Activated CD8-positive, alpha-beta memory T cell treated with anti-CD3 and anti-CD28 coated beads, Interleukin-2, amount 10 ng/mL, durations not matched to agents 7 days and 5 days (primary cell): Measurements from ENCODE around the gene VWC2. TPM values are rescaled to one million over a fixed set of nuclear protein-coding genes. Genes with fewer than 3 reads are reported as not detected.

Experiments
- ATAC-seq: fragments of 150-1000 bp; cut with Tn5 transposase; one replicate; pipeline ENCODE4 v1.10.0; 2021; ENCODE audit warnings: moderate library complexity
- CTCF ChIA-PET: fragments of 350-600 bp; sonication (Branson Sonifier 250); formaldehyde crosslinking; loops from one replicate; lab custom pipeline; 2021; ENCODE audit warnings: antibody characterized with exemption; lab: Charles Lee
- DNase-seq: peaks from one replicate; pipeline ENCODE4 v3.0.0-alpha.2; 2020
- H3K27ac Mint-ChIP-seq: one replicate; pipeline ENCODE4 v1.8.0; 2021; ENCODE audit warnings: mild to moderate bottlenecking, mixed read lengths
- H3K27me3 Mint-ChIP-seq: one replicate; pipeline ENCODE4 v1.8.0; 2021; ENCODE audit warnings: mixed read lengths
- H3K36me3 Mint-ChIP-seq: one replicate; pipeline ENCODE4 v1.8.0; 2021; ENCODE audit warnings: mild to moderate bottlenecking, mixed read lengths
- H3K4me1 Mint-ChIP-seq: one replicate; pipeline ENCODE4 v1.8.0; 2021; ENCODE audit warnings: mixed read lengths
- H3K4me3 Mint-ChIP-seq: one replicate; pipeline ENCODE4 v1.8.0; 2021; ENCODE audit warnings: mild to moderate bottlenecking, moderate library complexity, mixed read lengths
- H3K9me3 Mint-ChIP-seq: one replicate; pipeline ENCODE4 v1.8.0; 2022; ENCODE audit warnings: low read depth, mixed read lengths
- total RNA-seq, 2 experiments: library from RNA; stranded (reverse); gene quantifications; one replicate each; pipeline ENCODE4 v1.2.3, GENCODE V29; 2021

The VWC2 gene
- total RNA-seq, 2 experiments from 2014 or later, result not detected

GRCh38 chr7:49774459-49775064 lies 1.1 kb downstream of the VWC2 start:
- H3K9me3 Mint-ChIP-seq, result no peaks in the 10 kb centered on the region
- DNase-seq (no peak), ATAC-seq (no peak)
- H3K36me3 Mint-ChIP-seq, result peaks cover 6% of the 10 kb centered on the region
- H3K27me3 Mint-ChIP-seq, result peaks cover 64% of the 10 kb centered on the region
- no peak overlapping the region for H3K4me3 Mint-ChIP-seq
- H3K27ac Mint-ChIP-seq, result peak overlapping the region; percentile 19
- CTCF ChIA-PET, result no interaction called here
- H3K4me1 Mint-ChIP-seq, result peaks cover 5% of the 10 kb centered on the region

DNA sequence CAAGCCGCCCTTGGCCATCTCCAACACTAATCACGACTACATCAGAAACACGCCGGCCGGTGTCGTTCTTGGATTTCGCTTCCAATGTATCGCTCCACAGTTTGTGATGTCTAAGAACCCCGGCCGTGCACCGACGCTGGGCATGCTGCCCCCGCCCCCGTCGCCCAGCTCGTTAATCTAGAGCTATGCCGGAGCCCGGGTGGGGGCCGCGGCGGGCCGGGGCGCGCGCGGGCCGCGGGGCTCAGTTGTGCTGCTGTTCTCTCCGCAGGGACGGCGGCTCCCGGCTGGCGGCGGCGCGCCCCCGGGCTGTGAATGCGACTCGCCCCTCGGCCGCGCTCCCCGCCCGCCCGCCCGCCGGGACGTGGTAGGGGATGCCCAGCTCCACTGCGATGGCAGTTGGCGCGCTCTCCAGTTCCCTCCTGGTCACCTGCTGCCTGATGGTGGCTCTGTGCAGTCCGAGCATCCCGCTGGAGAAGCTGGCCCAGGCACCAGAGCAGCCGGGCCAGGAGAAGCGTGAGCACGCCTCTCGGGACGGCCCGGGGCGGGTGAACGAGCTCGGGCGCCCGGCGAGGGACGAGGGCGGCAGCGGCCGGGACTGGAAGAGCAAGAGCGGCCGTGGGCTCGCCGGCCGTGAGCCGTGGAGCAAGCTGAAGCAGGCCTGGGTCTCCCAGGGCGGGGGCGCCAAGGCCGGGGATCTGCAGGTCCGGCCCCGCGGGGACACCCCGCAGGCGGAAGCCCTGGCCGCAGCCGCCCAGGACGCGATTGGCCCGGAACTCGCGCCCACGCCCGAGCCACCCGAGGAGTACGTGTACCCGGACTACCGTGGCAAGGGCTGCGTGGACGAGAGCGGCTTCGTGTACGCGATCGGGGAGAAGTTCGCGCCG lies 1.9 kb downstream of the VWC2 start:
- no peak for DNase-seq
- H3K4me3 Mint-ChIP-seq, result no peak overlapping the region
- H3K27me3 Mint-ChIP-seq, result peaks cover 61% of the 10 kb centered on the region
- ATAC-seq, result no peak
- H3K36me3 Mint-ChIP-seq, result peaks cover 6% of the 10 kb centered on the region
- no peak overlapping the region for H3K27ac Mint-ChIP-seq
- CTCF ChIA-PET, result no interaction called here
- no peaks in the 10 kb centered on the region for H3K9me3 Mint-ChIP-seq
- H3K4me1 Mint-ChIP-seq, result peaks cover 5% of the 10 kb centered on the region

GRCh38 chr7:49775949-49776443 lies 2.6 kb downstream of the VWC2 start:
- no peak for ATAC-seq
- DNase-seq, result no peak
- Mint-ChIP-seq H3K27ac (no peak overlapping the region), H3K36me3 (peaks cover 6% of the 10 kb centered on the region), H3K4me3 (no peak overlapping the region), H3K4me1 (peaks cover 5% of the 10 kb centered on the region), H3K27me3 (peaks cover 59% of the 10 kb centered on the region), H3K9me3 (no peaks in the 10 kb centered on the region)
- CTCF ChIA-PET, result no interaction called here

- Mint-ChIP-seq H3K9me3 (no peaks in the 10 kb centered on the region), H3K27ac (no peak overlapping the region), H3K4me3 (no peak overlapping the region), H3K27me3 (peaks cover 49% of the 10 kb centered on the region), H3K4me1 (peaks cover 5% of the 10 kb centered on the region), H3K36me3 (peaks cover 6% of the 10 kb centered on the region)
- ATAC-seq (no peak), DNase-seq (no peak)
- CTCF ChIA-PET, result no interaction called here
Observed at GRCh38 chr7:49776994-49777393, 3.6 kb downstream of the VWC2 start.

- peaks cover 36% of the 10 kb centered on the region for H3K27me3 Mint-ChIP-seq
- ATAC-seq (no peak), DNase-seq (no peak)
- no peak overlapping the region for H3K27ac Mint-ChIP-seq
- no peaks in the 10 kb centered on the region for H3K4me1 Mint-ChIP-seq
- no peak overlapping the region for H3K4me3 Mint-ChIP-seq
- CTCF ChIA-PET, result no interaction called here
- no peaks in the 10 kb centered on the region for H3K9me3 Mint-ChIP-seq
- peaks cover 2% of the 10 kb centered on the region for H3K36me3 Mint-ChIP-seq
Observed at GRCh38 chr7:49778731-49779270, 5.4 kb downstream of the VWC2 start.

DNA sequence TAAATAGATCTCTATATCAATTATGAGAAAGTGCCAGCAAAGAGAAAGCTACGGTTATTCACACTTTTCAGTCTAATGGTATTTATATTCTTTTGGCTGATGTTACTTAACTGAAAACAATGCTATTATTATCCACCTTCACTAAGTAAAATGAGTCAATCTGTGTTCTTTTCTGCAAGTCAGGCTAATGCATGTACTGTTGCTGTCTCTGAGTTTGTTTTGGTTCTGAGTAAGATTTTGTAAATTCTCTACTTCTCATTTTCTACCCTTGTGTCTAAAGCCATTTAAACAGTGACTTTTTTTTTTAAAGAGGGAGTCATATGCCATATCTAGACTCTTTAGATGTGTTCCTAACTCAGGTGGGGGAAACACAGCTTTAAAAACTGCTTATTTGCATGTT lies 7.5 kb downstream of the VWC2 start:
- Mint-ChIP-seq H3K4me1 (no peaks in the 10 kb centered on the region), H3K27me3 (peaks cover 22% of the 10 kb centered on the region), H3K9me3 (no peaks in the 10 kb centered on the region), H3K4me3 (no peak overlapping the region), H3K36me3 (no peaks in the 10 kb centered on the region), H3K27ac (no peak overlapping the region)
- ATAC-seq (no peak), DNase-seq (no peak)
- CTCF ChIA-PET, result no interaction called here

DNA sequence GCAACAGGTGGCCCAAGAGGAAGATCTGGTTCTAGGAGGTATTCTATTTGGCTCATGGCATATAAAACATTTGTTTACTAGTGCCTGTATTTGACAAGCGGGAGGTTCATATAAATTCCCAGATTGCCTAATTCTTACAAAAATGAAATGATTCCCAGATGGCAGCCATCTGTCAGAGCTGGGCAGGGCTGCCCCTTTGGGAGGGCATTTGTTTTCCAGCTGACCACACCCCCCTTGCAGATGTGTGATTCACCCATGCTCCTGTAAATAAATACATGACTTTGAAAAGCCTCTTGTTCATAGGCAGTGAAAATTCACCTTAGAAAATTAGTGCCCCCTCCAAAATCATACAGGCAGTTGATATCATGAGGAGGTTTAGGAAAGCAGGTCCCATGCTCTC lies 8.6 kb downstream of the VWC2 start:
- peaks cover 12% of the 10 kb centered on the region for H3K27me3 Mint-ChIP-seq
- H3K4me1 Mint-ChIP-seq, result no peaks in the 10 kb centered on the region
- CTCF ChIA-PET, result no interaction called here
- no peak for DNase-seq
- no peaks in the 10 kb centered on the region for H3K9me3 Mint-ChIP-seq
- H3K36me3 Mint-ChIP-seq, result no peaks in the 10 kb centered on the region
- ATAC-seq, result no peak
- H3K27ac Mint-ChIP-seq, result no peak overlapping the region
- no peak overlapping the region for H3K4me3 Mint-ChIP-seq

DNA sequence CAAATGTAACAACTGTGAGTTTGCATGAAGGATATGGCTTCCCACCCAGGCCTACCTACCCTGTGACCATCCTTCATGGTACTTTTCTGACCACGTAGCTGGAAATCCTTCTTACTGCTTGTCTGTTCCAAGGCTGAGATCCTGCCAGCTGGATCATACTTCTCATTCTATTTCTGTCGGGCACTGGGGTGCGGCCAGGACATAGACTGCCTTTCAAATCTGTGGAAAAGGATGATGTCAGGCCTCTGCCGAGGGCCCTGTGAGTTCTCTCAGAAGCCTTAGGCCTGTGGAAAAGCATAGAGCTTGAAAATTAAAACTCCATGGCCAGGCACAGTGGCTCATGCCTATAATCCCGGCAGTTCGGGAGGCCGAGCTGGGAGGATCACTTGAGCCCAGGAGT lies 10.0 kb downstream of the VWC2 start:
- CTCF ChIA-PET, result no interaction called here
- no peak for DNase-seq
- no peaks in the 10 kb centered on the region for H3K4me1 Mint-ChIP-seq
- H3K9me3 Mint-ChIP-seq, result peaks cover 3% of the 10 kb centered on the region
- H3K36me3 Mint-ChIP-seq, result no peaks in the 10 kb centered on the region
- no peak overlapping the region for H3K27ac Mint-ChIP-seq
- H3K4me3 Mint-ChIP-seq, result no peak overlapping the region
- H3K27me3 Mint-ChIP-seq, result peaks cover 4% of the 10 kb centered on the region
- no peak for ATAC-seq

DNA sequence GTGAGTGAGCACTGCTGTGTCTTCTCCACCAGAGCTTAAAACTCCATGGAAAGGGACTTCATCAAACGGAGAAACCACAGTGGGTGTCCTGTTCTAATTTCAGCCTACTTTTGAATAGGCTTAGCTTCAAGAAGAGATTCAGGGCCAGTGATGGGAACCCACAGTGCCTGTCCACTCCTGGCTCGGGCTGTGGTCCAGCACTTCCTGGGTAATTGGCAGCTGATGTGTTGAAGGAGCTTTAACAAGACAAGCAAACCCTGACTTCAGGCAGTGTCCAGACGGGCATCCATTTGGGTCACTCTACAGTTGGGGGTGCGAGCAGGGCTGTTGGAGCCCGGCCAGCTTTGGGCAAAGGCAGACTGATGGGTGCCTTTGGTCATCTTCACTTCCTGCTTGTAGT lies 14.5 kb downstream of the VWC2 start:
- Mint-ChIP-seq H3K27me3 (no peaks in the 10 kb centered on the region), H3K4me3 (no peak overlapping the region), H3K27ac (no peak overlapping the region), H3K4me1 (no peaks in the 10 kb centered on the region), H3K9me3 (peaks cover 10% of the 10 kb centered on the region), H3K36me3 (no peaks in the 10 kb centered on the region)
- DNase-seq, result no peak
- CTCF ChIA-PET, result no interaction called here
- no peak for ATAC-seq

- ATAC-seq (no peak), DNase-seq (no peak)
- H3K27ac Mint-ChIP-seq, result no peak overlapping the region
- no peaks in the 10 kb centered on the region for H3K4me1 Mint-ChIP-seq
- peaks cover 10% of the 10 kb centered on the region for H3K9me3 Mint-ChIP-seq
- CTCF ChIA-PET, result no interaction called here
- no peak overlapping the region for H3K4me3 Mint-ChIP-seq
- H3K36me3 Mint-ChIP-seq, result no peaks in the 10 kb centered on the region
- H3K27me3 Mint-ChIP-seq, result no peaks in the 10 kb centered on the region
Observed at GRCh38 chr7:49788455-49789059, 15.1 kb downstream of the VWC2 start.

DNA sequence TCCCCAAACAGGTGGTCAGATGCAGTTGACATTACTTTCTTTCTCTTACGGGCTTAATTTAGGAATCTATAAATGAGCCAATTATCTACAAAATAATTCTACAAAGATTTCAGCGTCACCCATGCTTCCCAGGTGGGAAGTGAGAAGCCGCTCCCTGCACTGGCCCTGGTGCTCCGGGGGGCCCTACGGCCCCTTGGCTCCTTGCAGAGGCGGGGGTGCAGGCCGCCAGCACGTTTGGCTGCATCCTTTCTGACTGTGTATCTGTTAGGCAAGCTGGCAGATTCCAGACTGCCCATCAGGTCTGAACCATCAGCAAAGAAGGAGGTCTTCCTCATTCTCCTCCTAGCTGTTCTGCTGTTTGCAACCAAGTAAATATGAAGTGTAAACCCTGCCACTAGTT lies 16.3 kb downstream of the VWC2 start:
- DNase-seq (no peak), ATAC-seq (no peak)
- no peak overlapping the region for H3K27ac Mint-ChIP-seq
- peaks cover 10% of the 10 kb centered on the region for H3K9me3 Mint-ChIP-seq
- CTCF ChIA-PET, result no interaction called here
- H3K4me3 Mint-ChIP-seq, result no peak overlapping the region
- H3K36me3 Mint-ChIP-seq, result no peaks in the 10 kb centered on the region
- no peaks in the 10 kb centered on the region for H3K27me3 Mint-ChIP-seq
- no peaks in the 10 kb centered on the region for H3K4me1 Mint-ChIP-seq

DNA sequence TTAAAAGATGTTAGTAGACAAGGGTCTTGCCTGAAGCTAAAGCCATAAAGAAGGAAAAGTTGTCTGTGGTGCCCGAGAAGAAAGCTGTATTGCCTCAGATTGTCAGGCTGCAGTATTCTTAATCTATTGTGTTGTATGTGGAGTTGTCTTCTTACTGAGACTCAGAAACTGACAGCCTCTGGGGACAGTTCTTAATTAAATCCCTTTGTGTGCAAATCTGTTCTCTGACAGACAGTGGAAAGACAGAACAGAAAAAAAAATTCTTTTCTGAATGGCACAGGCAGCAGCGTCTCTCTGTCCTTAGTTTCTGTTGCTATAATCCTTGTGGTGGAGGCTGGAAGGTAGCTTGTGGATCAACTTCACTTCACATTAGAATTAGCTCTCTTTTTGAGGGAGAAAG lies 16.8 kb downstream of the VWC2 start:
- no peak for DNase-seq
- no peaks in the 10 kb centered on the region for H3K36me3 Mint-ChIP-seq
- no peak overlapping the region for H3K4me3 Mint-ChIP-seq
- H3K4me1 Mint-ChIP-seq, result no peaks in the 10 kb centered on the region
- H3K27me3 Mint-ChIP-seq, result no peaks in the 10 kb centered on the region
- no peak overlapping the region for H3K27ac Mint-ChIP-seq
- no peak for ATAC-seq
- peaks cover 10% of the 10 kb centered on the region for H3K9me3 Mint-ChIP-seq
- CTCF ChIA-PET, result no interaction called here

GRCh38 chr7:49791088-49791741 lies 17.8 kb downstream of the VWC2 start:
- no peak for ATAC-seq
- Mint-ChIP-seq H3K9me3 (peaks cover 10% of the 10 kb centered on the region), H3K4me3 (no peak overlapping the region), H3K36me3 (no peaks in the 10 kb centered on the region), H3K27ac (no peak overlapping the region), H3K4me1 (no peaks in the 10 kb centered on the region), H3K27me3 (no peaks in the 10 kb centered on the region)
- no peak for DNase-seq
- CTCF ChIA-PET, result no interaction called here
